Activated CD8-positive, alpha-beta memory T cell treated with anti-CD3 and anti-CD28 coated beads for 24 hours (primary cell): ENCODE results near the gene CFLAR.
A peak's percentile ranks its signal among the peaks of the same experiment; 100 is the strongest.

Source experiments
- DNase-seq: peaks from one replicate; pipeline ENCODE4 v3.0.0-alpha.2; 2020

Gene CFLAR

DNA sequence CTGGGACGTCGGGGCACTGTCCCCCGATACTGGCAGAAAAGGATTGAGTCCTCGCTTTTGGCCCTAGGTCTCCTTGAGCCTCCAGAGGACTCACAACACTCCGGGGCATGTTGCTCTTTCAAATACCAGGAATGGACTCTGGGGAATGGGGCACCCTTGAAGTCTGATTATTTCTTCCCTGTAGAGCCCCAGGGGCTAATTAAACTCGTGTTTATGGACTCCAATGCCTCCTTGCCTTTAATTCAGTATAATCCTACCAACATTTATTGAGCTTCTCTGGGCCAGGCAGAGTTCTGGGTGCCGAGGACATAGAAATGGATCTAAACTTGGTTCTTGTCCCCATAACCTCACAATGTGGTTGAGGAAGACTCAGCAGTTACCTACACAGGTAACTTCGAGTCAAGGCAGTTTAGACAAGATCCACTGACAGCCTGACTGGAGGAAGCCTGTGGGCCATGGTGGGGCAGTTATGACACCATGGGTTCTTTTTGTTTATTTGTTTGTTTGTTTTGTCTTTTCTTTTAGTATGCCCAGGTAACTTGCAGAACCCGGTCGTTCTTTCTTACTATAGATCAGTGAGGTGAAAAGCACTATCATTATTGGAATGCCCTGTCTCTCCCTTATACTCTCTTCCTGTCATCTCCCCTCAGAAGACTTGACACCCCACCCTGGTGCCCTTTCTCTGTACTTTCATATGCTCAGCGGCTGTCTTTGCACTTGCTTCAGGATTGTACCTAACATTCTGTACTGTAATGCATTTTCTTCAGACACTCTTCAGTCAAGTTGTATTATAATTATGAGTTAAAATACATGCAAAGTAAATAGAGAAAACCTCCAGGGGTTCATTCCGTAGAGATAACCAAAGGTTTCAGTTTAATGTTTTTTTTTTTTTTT lies 3.2 kb downstream of the CFLAR start:
- no peak for DNase-seq

DNA sequence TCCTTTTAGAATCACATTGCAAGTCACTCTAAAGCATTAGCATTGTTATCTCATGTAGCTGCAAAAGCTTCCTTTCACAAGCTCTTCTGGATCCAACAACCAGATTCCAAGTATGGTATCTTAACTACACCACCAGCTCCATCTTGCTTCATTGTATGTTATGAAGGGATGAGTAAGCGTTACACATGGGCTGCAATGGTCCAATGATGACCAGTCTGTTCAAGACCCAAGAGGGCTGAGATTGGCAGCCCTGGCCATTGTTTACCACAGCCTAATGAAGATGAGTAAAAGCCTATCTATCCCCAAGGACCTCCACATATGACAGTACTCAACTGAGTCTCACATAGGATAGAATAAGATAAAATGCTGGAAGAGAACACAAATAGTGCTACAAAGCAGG lies 6.3 kb downstream of the CFLAR start:
- DNase-seq = no peak

DNA sequence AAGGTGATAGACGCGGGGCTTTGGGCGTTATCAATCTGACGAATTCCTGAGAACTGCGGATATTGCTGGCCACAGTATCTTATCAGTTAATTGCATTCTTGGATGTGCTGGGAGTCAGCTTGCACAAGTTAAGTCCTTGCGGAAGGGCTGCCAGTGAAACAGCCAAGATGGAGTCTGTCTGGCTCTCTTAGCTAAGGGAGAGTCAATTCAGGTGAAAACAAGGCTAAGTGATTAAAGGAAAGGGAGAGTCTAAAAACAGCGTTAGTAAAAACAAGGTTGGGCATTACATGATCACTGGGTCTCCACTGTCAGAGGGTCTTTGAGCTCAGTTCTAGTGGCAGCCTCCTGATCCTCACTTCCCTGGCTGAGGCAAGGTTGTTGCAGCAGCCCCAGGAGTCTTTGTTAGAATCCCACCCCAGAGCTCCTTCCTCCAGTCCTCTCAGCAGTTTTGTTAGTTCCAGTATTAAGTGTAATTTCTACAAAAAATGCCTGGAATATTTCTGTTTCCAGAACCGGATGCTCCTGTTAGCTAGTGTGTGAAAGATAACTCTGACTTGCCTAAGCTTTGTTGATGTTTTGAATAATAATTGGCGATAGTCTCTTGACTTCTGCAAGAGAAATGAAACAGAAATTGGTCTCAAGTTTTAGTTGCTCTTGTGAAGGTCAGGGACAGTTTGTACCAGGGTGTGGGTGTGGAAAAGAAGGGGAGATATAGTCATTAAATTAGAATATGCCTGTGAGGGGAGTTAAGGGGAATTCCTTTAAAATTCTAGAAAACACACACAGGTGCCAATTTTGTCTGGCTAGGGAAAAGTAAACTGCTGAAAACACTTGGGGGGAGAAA lies 10.6 kb downstream of the CFLAR start:
- DNase-seq = no peak

DNA sequence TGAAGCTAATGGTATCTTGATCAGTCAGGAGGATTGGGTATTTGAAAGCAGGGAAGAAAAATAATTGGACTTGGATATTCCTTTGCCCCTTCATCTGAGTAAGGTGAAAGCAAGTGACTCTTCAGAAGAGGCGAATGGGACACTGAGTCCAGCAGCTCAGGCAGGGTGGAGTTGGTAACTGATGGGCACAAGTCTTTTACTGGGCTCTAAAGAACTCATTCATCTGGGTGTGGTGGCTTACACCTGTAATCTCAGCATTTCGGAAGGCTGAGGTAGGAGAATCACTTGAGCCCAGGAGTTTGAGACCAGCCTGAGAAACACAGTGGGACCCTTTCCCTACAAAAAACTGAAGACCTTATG lies 11.2 kb downstream of the CFLAR start:
- DNase-seq = no peak

DNA sequence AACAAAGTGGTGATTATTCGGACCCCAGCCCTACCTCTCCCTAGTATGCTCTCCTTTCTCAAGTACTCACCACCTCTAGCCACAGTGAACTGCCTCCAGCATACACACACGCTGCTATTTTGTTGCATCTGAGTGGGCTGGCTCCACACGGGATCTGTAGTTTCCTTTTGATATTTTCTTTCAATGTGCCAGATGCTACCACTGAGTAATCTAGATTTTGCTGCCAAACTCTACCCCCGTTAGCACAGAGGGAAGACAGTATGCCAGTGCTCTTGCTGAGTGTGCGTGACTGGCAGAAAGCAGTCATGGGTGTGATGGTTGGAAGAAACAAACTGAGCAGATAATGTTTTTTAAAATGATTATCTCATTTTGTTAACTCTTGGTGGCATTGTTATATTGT lies 11.6 kb downstream of the CFLAR start:
- peak; percentile 74 for DNase-seq

DNA sequence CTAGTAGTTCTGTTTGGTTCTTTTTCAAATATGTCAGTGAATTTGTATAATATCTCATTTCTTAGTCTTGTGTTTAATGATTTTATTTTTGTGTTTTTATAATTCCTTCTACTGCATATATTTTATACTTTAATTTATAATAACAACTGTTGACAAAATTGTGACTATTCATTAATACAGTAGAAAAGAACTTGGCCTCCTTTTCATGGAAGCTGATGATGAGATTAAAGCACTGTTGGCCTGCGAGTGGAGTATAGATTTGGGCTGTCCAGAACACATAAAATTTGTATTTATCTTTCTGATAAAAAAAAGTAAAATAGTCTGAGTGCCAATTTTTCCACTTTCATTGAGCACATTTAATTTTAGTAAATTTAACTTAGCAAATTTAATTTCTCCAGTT lies 12.1 kb downstream of the CFLAR start:
- no peak for DNase-seq

- peak; percentile 80 for DNase-seq
Observed at GRCh38 chr2:201128933-201129505, 13.1 kb downstream of the CFLAR start.

DNA sequence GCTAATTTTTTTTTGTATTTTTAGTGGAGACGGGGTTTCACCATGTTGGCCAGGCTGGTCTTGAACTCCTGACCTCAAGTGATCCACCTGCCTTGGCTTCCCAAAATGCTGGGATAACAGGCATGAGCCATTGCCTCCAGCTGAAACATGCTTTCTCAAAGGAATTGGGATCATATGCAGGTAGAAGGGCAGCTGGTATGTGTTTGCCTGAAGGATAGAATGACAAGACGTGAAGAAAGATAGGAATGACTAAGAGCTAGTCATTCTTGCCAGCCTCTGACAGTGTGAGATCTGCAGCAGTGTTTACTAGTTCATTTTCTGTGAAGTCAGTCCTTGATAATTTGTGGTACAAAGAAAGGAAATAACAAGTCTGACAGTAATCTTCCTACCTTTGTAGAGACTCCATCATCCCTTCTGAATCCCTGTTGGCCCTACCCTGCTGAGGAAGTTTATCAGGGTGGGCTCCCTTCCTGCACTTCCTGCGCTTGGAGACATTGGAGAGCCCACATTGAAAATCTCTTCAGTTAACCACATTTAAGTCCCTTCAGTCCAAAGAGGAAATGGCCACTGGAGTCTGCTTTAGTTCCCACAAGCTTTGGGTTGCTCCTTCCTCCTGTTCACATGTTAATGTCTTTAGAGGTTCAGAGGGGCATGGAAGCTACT lies 14.7 kb downstream of the CFLAR start:
- peak; percentile 78 for DNase-seq

GRCh38 chr2:201132518-201132917 lies 16.6 kb downstream of the CFLAR start:
- no peak for DNase-seq

DNA sequence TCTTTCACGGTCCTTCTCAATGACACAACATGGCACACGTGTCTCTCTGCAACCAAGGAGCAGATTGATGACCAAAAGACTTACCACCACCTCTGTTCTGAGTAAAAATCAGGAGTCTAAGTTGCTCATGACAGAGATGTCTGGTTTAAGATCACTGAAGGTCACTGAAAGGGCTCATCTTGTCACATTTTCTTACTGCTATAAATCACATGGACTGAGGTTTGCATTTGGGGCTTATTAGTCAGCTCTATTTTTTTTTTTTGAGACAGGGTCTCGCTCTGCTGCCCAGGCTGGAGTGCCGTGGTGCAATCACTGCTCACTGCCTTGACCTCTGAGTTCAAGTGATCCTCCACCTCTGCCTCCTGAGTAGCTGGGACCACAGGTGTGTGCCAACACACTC lies 19.4 kb downstream of the CFLAR start:
- DNase-seq = no peak

- peak; percentile 55 for DNase-seq
Observed at GRCh38 chr2:201136889-201137321, 20.9 kb downstream of the CFLAR start.

- DNase-seq = peak; percentile 56
Observed at GRCh38 chr2:201137505-201138400, 21.8 kb downstream of the CFLAR start.

GRCh38 chr2:201138401-201138970 lies 22.5 kb downstream of the CFLAR start:
- DNase-seq = peak; percentile 53

GRCh38 chr2:201138986-201139781 lies 23.2 kb downstream of the CFLAR start:
- peak; percentile 38 for DNase-seq

DNA sequence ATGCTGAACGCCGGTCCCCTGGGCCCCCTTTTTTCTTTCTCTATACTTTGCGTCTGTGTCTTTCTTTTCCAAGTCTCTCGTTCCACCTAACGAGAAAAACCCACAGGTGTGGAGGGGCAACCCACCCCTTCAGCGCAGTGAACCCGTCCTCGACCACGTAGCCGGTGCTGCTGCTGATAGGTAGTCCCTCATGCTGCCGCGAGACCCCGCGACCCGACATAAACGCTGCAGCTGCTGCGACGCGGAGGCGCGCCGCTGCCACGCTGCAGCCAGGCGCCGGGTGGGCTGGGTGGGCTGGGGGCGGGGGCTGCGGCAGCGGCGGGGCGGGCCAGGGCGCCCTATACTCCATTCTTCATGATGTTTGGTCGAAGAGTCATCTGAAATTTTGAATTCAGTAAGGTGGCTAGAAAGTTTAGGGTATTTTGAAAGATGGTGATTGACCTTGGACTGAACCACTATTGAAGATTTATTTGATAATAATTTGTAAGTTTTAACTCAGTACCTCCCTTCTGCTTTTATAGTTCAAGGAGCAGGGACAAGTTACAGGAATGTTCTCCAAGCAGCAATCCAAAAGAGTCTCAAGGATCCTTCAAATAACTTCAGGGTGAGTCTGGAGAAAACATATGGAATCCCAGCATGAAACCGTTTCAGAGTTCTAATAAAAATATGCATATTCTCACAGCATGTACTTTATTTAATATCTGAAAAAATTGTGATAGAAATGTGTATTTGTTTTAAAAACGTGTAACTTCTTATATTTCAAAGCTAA lies 24.1 kb downstream of the CFLAR start:
- no peak for DNase-seq

GRCh38 chr2:201144101-201145051 lies 28.4 kb downstream of the CFLAR start:
- no peak for DNase-seq

DNA sequence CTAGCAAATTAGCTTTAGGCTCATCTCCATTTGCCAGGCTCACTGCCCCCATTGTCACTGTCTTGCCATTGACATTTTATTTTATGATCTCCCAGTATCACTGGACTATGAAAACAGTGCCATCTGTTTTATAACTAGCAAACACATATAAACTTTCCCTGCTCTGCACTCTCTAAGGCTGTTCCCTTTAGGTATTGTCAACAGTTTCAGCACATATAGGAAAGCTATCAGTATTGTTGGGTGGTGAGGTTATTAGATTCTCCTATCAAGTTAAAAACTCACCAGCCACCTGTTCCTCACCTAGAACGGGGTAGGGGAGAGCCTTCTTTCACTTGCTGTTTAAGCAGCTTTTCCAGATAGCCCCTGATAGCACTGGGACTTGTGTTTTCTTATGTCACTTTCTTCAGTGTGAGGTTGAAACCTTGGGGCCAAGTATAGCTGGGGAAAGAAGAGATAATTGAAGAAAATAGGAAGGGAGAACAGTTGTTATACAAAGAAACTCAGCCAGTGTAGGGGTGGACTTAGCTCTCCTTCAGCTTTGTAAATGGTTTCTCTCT lies 32.5 kb downstream of the CFLAR start:
- no peak for DNase-seq

DNA sequence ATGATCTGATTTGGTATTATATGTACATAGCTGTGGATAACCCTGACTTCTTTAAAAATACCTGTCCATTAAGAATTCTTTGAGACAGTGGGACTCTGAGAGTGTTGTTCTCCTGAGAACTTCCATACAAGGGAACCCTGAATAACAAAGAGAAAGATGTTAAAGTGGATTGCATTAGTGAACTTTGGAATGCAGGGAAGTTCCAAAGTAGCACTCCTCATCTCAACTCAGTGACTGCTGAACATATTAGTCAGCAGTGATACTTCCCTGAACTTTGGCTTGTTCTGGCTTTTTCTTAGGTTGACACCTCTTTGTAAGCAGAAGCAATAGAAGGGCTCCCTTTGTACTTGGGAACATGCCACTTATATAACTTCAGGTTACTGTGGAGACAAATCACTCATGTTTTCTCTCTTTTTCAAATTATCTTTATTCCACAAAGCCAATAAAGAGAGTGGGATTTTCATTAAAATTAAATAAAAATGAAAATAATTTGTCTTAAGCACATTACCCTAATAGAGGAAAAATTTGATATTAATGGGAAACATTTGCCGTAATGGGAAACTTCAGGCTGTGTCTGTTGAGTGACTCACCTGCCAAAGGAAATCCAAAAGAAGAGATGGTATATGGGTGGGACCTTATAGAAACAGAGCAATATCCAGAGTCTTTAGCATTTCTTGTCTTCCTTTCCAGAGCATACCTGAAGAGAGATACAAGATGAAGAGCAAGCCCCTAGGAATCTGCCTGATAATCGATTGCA lies 33.3 kb downstream of the CFLAR start:
- DNase-seq = no peak
